GM23338 (cell line): Measurements from ENCODE around the gene AGBL4. TPM values are rescaled to one million over a fixed set of nuclear protein-coding genes. Genes with fewer than 3 reads are reported as not detected.

Experiments used
- ATAC-seq: fragments of 200-7000 bp; cut with Tn5 transposase; 3 replicates; pipeline ENCODE4 v1.9.1; 2020
- DNase-seq: peaks from one replicate; pipeline ENCODE4 v3.0.0-alpha.2; 2015; ENCODE audit warnings: low spot score
- H2AFZ ChIP-seq: fragments of 200-600 bp; sonication (generic); 2 replicates; pipeline ENCODE4 v1.8.0; 2016; ENCODE audit warnings: antibody characterized with exemption, mild to moderate bottlenecking, moderate library complexity
- H3F3A ChIP-seq: fragments of 200-600 bp; sonication (generic); replicated peaks from 2 replicates; pipeline ENCODE4 v1.8.0; 2017; ENCODE audit warnings: antibody characterized with exemption, mixed run types, low read depth
- H3K27ac ChIP-seq: fragments of 200-600 bp; sonication (generic); 2 replicates; pipeline ENCODE4 v1.6.1; 2016; ENCODE audit warnings: low read depth
- H3K27me3 ChIP-seq: fragments of 200-600 bp; sonication (generic); 2 replicates; pipeline ENCODE4 v1.8.0; 2016; ENCODE audit warnings: mild to moderate bottlenecking, mixed run types, moderate library complexity; ENCODE audit not compliant: insufficient read depth
- H3K36me3 ChIP-seq: fragments of 200-600 bp; sonication (generic); 2 replicates; pipeline ENCODE4 v1.8.0; 2016; ENCODE audit warnings: mild to moderate bottlenecking; ENCODE audit not compliant: insufficient read depth
- H3K4me1 ChIP-seq: fragments of 200-600 bp; sonication (generic); 2 replicates; pipeline ENCODE4 v1.8.0; 2016; ENCODE audit warnings: mild to moderate bottlenecking, moderate library complexity; ENCODE audit not compliant: insufficient read depth
- H3K4me2 ChIP-seq: fragments of 200-600 bp; sonication (generic); 2 replicates; pipeline ENCODE4 v1.7.1; 2017; ENCODE audit warnings: mixed run types
- H3K4me3 ChIP-seq: fragments of 200-600 bp; sonication (generic); 2 replicates; pipeline ENCODE4 v1.6.1; 2016; ENCODE audit warnings: mixed run types
- H3K79me2 ChIP-seq: fragments of 200-600 bp; sonication (generic); replicated peaks from 2 replicates; pipeline ENCODE4 v1.8.0; 2017; ENCODE audit warnings: mild to moderate bottlenecking; ENCODE audit not compliant: insufficient read depth
- H3K9me2 ChIP-seq: fragments of 200-600 bp; sonication (generic); 2 replicates; pipeline ENCODE4 v1.8.0; 2017; ENCODE audit not compliant: insufficient read depth
- H4K20me1 ChIP-seq: fragments of 200-600 bp; sonication (generic); replicated peaks from 2 replicates; pipeline ENCODE4 v1.8.0; 2017; ENCODE audit warnings: mild to moderate bottlenecking; ENCODE audit not compliant: insufficient read depth
- H3K27ac Mint-ChIP-seq: 2 replicates; pipeline ENCODE4 v1.8.0; 2020; ENCODE audit warnings: inconsistent platforms, mild to moderate bottlenecking, moderate library complexity, mixed read lengths
- H3K27me3 Mint-ChIP-seq: 3 replicates; pipeline ENCODE4 v1.8.0; 2022; ENCODE audit warnings: low read depth, mild to moderate bottlenecking, moderate library complexity, mixed read lengths, inconsistent platforms; ENCODE audit not compliant: insufficient read depth, poor library complexity
- H3K36me3 Mint-ChIP-seq: 3 replicates; pipeline ENCODE4 v1.8.0; 2021; ENCODE audit warnings: low read depth, mild to moderate bottlenecking, inconsistent platforms, moderate library complexity, mixed read lengths
- H3K4me1 Mint-ChIP-seq: 3 replicates; pipeline ENCODE4 v1.8.0; 2020; ENCODE audit warnings: mild to moderate bottlenecking, inconsistent platforms, mixed read lengths
- H3K4me3 Mint-ChIP-seq: 3 replicates; pipeline ENCODE4 v1.8.0; 2021; ENCODE audit warnings: moderate library complexity, mild to moderate bottlenecking, inconsistent platforms, mixed read lengths
- H3K9me3 Mint-ChIP-seq: 3 replicates; pipeline ENCODE4 v1.8.0; 2020; ENCODE audit warnings: moderate library complexity, mild to moderate bottlenecking, inconsistent platforms, mixed read lengths
- CREB1 ChIP-seq: fragments of 250-450 bp; sonication (Bioruptor Pico); IDR thresholded peaks from 2 replicates; pipeline ENCODE4 v1.5.0; 2020; ENCODE audit warnings: low read depth, mild to moderate bottlenecking, moderate library complexity
- CTCF ChIP-seq, 2 experiments: fragments of 200-600 bp in 1 of 2; sonication (generic) in 1 of 2; conservative IDR thresholded peaks; 2 replicates each; pipeline versions ENCODE4 v1.5.1 to v1.6.1; 2016 to 2017; ENCODE audit warnings: antibody characterized with exemption in 2 of 2, low read depth in 2 of 2, mild to moderate bottlenecking in 2 of 2, moderate library complexity in 1 of 2
- ETS1 ChIP-seq: IDR thresholded peaks from 2 replicates; pipeline ENCODE4 v1.6.1; 2016; ENCODE audit warnings: antibody characterized with exemption
- EZH2 ChIP-seq: fragments of 200-600 bp; sonication (generic); IDR thresholded peaks from one replicate; pipeline ENCODE4 v1.8.0; 2017; ENCODE audit warnings: antibody characterized with exemption, mild to moderate bottlenecking, low read depth; ENCODE audit not compliant: unreplicated experiment
- EZH2phosphoT487 ChIP-seq: fragments of 200-600 bp; sonication (generic); IDR thresholded peaks from one replicate; pipeline ENCODE4 v1.8.1; 2018; ENCODE audit warnings: antibody characterized with exemption; ENCODE audit not compliant: unreplicated experiment
- JUNB ChIP-seq: IDR thresholded peaks from one replicate; pipeline ENCODE4 v1.6.1; 2016; ENCODE audit warnings: antibody characterized with exemption; ENCODE audit not compliant: unreplicated experiment
- NANOG ChIP-seq: IDR thresholded peaks from 2 replicates; pipeline ENCODE4 v1.6.1; 2016; ENCODE audit warnings: antibody characterized with exemption, borderline replicate concordance
- POLR2AphosphoS5 ChIP-seq: IDR thresholded peaks from 2 replicates; pipeline ENCODE4 v1.6.1; 2016; ENCODE audit warnings: antibody characterized with exemption, low read depth
- REST ChIP-seq: IDR thresholded peaks from one replicate; pipeline ENCODE4 v1.6.1; 2018; ENCODE audit warnings: antibody characterized with exemption; ENCODE audit not compliant: unreplicated experiment
- STAT1 ChIP-seq: IDR thresholded peaks from one replicate; pipeline ENCODE4 v1.6.1; 2016; ENCODE audit warnings: antibody characterized with exemption; ENCODE audit not compliant: unreplicated experiment
- ZNF114 ChIP-seq: fragments of 250-450 bp; sonication (Bioruptor Pico); IDR thresholded peaks from 2 replicates; pipeline ENCODE4 v1.5.0; 2020; ENCODE audit warnings: mild to moderate bottlenecking, moderate library complexity
- ZNF331 ChIP-seq: fragments of 250-450 bp; sonication (Bioruptor Pico); IDR thresholded peaks from 2 replicates; pipeline ENCODE4 v1.5.0; 2020; ENCODE audit warnings: low read depth, mild to moderate bottlenecking, moderate library complexity
- ZNF462 ChIP-seq: fragments of 250-450 bp; sonication (Bioruptor Pico); IDR thresholded peaks from 2 replicates; pipeline ENCODE4 v1.5.0; 2020; ENCODE audit warnings: mild to moderate bottlenecking, moderate library complexity
- polyA plus RNA-seq: library from polyadenylated mRNA; unstranded; fragments of >200 nt; fragmentation: Nextera tagmentation; extraction: Ambion mirVana; gene quantifications from 2 replicates; pipeline ENCODE4 v1.2.1, GENCODE V29; 2016
- total RNA-seq: library from RNA; depleted of rRNA; stranded (reverse); fragments of >200 nt; shearing (Covaris generic); gene quantifications from 2 replicates; pipeline ENCODE4 v1.2.3, GENCODE V29; 2014

Gene AGBL4
- total and polyA plus RNA-seq, 2 experiments from 2014 or later = 0.91 to 1.5 TPM

- no peaks in the 10 kb centered on the region for H3K36me3 ChIP-seq
- TF ChIP-seq ETS1 = no peak
- TF ChIP-seq STAT1 = no peak
- TF ChIP-seq JUNB = no peak
- TF ChIP-seq EZH2 = no peak
- TF ChIP-seq EZH2phosphoT487 = no peak
- no peak for TF ChIP-seq ZNF331 (CRISPR knock-in tag)
- TF ChIP-seq CTCF (conservative IDR thresholded peaks at IDR 0.05; ENCODE audit: low read depth in 2 of 2) = no peak
- TF ChIP-seq CREB1 (CRISPR knock-in tag) = no peak
- TF ChIP-seq ZNF462 (CRISPR knock-in tag) = no peak
- TF ChIP-seq POLR2AphosphoS5 = no peak
- no peak for TF ChIP-seq NANOG
- TF ChIP-seq REST = no peak
- TF ChIP-seq ZNF114 (CRISPR knock-in tag) = no peak
- Mint-ChIP-seq H3K4me1 (no peaks in the 10 kb centered on the region; the same call in 2 of the 3 replicates), H3K36me3 (no peaks in the 10 kb centered on the region), H3K9me3 (no peaks in the 10 kb centered on the region; the same call in 2 of the 3 replicates), H3K4me3 (no peak overlapping the region), H3K27me3 (peaks cover 4% of the 10 kb centered on the region), H3K27ac (no peak overlapping the region)
- H4K20me1 ChIP-seq = no peaks in the 10 kb centered on the region
- DNase-seq (no peak), ATAC-seq (no peak)
- H3K4me1 ChIP-seq = no peaks in the 10 kb centered on the region
- H3K79me2 ChIP-seq = no peaks in the 10 kb centered on the region
- no peaks in the 10 kb centered on the region for H3K9me2 ChIP-seq
- no peak overlapping the region for H3K4me2 ChIP-seq
- H3K4me3 ChIP-seq = no peak overlapping the region
- no peaks in the 10 kb centered on the region for H3K27me3 ChIP-seq
- H2AFZ ChIP-seq = no peak overlapping the region
- no peak overlapping the region for H3K27ac ChIP-seq
- no peaks in the 10 kb centered on the region for H3F3A ChIP-seq
Observed at GRCh38 chr1:48659801-48660200, 1364.0 kb downstream of the AGBL4 start.
